Measurements from ENCODE around the gene LKAAEAR1. TPM values are rescaled to one million over a fixed set of nuclear protein-coding genes. Genes with fewer than 3 reads are reported as not detected.

Gene LKAAEAR1
- total RNA-seq, 1 donor = 0.72 TPM

GRCh38 chr20:64055893-64056638 is 28.1 kb downstream of the LKAAEAR1 start:
- Histone ChIP-seq H3K36me3 (ENCODE audit: insufficient read depth, low read length) (no peaks in the 10 kb centered on the region), H3K27me3 (ENCODE audit: insufficient read depth, low read length) (no peaks in the 10 kb centered on the region), H3K4me1 (ENCODE audit: insufficient read depth, low read length) (peaks cover 27% of the 10 kb centered on the region), H3K4me2 (ENCODE audit: insufficient read depth, low read length) (no peak overlapping the region), H2AFZ (ENCODE audit: low read length) (no peak overlapping the region), H4K20me1 (ENCODE audit: insufficient read depth, low read length) (peaks cover 3% of the 10 kb centered on the region), H3K9me3 (ENCODE audit: low read depth, low read length) (no peaks in the 10 kb centered on the region), H3K27ac (ENCODE audit: low read depth, low read length) (no peak overlapping the region), H3K4me3 (ENCODE audit: insufficient read depth, low read length) (no peak overlapping the region), H3K79me2 (ENCODE audit: insufficient read depth, low read length) (no peaks in the 10 kb centered on the region)
- TF ChIP-seq CTCF (IDR thresholded peaks at IDR 0.05; ENCODE audit: extremely low read depth, low read depth, low read length) = no peak
- DNase-seq (ENCODE audit: insufficient read length, low spot score, missing footprints) = no peak

- Histone ChIP-seq H3K9me3 (ENCODE audit: low read depth, low read length) (no peaks in the 10 kb centered on the region), H3K27me3 (ENCODE audit: insufficient read depth, low read length) (peaks cover 3% of the 10 kb centered on the region), H3K36me3 (ENCODE audit: insufficient read depth, low read length) (no peaks in the 10 kb centered on the region), H3K4me1 (ENCODE audit: insufficient read depth, low read length) (peaks cover 27% of the 10 kb centered on the region), H2AFZ (ENCODE audit: low read length) (no peak overlapping the region), H3K79me2 (ENCODE audit: insufficient read depth, low read length) (no peaks in the 10 kb centered on the region), H3K4me2 (ENCODE audit: insufficient read depth, low read length) (no peak overlapping the region), H4K20me1 (ENCODE audit: insufficient read depth, low read length) (peaks cover 3% of the 10 kb centered on the region), H3K27ac (ENCODE audit: low read depth, low read length) (no peak overlapping the region), H3K4me3 (ENCODE audit: insufficient read depth, low read length) (no peak overlapping the region)
- DNase-seq (ENCODE audit: insufficient read length, low spot score, missing footprints) = no peak
- TF ChIP-seq CTCF (IDR thresholded peaks at IDR 0.05; ENCODE audit: extremely low read depth, low read depth, low read length) = no peak
These were observed 28.8 kb downstream of the LKAAEAR1 start for GRCh38 chr20:64055396-64055892.

GRCh38 chr20:64053841-64054661 is 30.1 kb downstream of the LKAAEAR1 start:
- H3K9me3 ChIP-seq (ENCODE audit: low read depth, low read length) = no peaks in the 10 kb centered on the region

More at GRCh38 chr20:64053841-64054661, 30.1 kb downstream of the LKAAEAR1 start:
- TF ChIP-seq CTCF (IDR thresholded peaks at IDR 0.05; ENCODE audit: extremely low read depth, low read depth, low read length) = peak; percentile 46
- Histone ChIP-seq H3K4me1 (ENCODE audit: insufficient read depth, low read length) (peaks cover 27% of the 10 kb centered on the region), H3K27me3 (ENCODE audit: insufficient read depth, low read length) (peaks cover 9% of the 10 kb centered on the region), H3K79me2 (ENCODE audit: insufficient read depth, low read length) (no peaks in the 10 kb centered on the region), H3K36me3 (ENCODE audit: insufficient read depth, low read length) (no peaks in the 10 kb centered on the region), H3K4me3 (ENCODE audit: insufficient read depth, low read length) (no peak overlapping the region), H2AFZ (ENCODE audit: low read length) (peak overlapping the region; percentile 29), H3K27ac (ENCODE audit: low read depth, low read length) (no peak overlapping the region), H4K20me1 (ENCODE audit: insufficient read depth, low read length) (peaks cover 3% of the 10 kb centered on the region), H3K4me2 (ENCODE audit: insufficient read depth, low read length) (no peak overlapping the region)
- peak; percentile 96 for DNase-seq (ENCODE audit: insufficient read length, low spot score, missing footprints)

Data from osteoblast (primary cell).